HG03442 (cell line): ENCODE results near the gene KRTAP19-1.

Experiments used
- ATAC-seq: cut with Tn5 transposase; IDR thresholded peaks from one replicate; pipeline ENCODE4 v1.9.1; 2021; ENCODE audit warnings: mild to moderate bottlenecking, moderate library complexity; ENCODE audit not compliant: unreplicated experiment

Gene KRTAP19-1

GRCh38 chr21:30430170-30430655 is 50.0 kb downstream of the KRTAP19-1 start, which contains the start of gene KRTAP13-4:
KRTAP13-4 (plus strand) TSS chr21:30430220; CDS start chr21:30430276, 56 bp downstream.
- no peak for ATAC-seq
